ENCODE data around the gene SPRR1B.
"Not testable (repeated sequence)": the region's sequence is repeated elsewhere in the genome, so short reads cannot be mapped to it uniquely, and the experiment has no call there.

The SPRR1B gene

DNA sequence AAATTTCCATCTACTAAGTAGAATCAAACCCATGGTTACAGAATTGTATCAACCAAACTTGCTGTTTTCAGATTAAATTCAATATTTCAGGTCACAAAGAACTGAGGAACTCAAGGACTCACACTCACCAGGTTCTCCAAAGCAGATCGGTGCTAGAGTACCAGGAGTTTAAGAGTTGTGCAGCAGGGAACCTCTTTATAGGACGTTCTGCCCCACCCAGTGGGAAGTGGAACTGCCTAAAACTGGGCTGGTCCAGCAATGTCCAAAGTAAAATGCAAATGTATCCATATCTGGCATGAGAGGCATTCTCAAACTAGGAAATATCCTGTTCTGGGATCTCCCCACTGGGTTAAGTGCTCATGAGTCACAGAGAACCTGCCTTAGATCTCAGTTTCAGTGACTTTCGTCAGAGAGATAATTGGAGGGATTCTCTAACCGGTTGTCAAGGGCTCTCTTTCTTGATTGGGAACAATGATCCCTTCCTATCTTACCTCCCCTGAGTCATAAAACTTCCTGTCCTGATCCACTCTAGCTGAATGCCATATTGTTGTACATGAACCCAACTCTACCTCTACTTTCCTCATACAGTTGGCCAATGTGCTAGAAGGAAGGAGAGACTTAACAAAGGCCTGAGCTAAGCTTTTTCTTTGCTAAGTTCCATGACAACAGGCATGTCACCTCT is 10.1 kb downstream of the SPRR1B start, which contains the start of gene SPRR2D:
Gene SPRR2D, minus strand, starts transcription at position 171 of the 682 bp plus-strand sequence. CDS start 774 bp downstream, outside the sequence.
- DNase-seq (ENCODE audit: low read depth) = no peak

DNA sequence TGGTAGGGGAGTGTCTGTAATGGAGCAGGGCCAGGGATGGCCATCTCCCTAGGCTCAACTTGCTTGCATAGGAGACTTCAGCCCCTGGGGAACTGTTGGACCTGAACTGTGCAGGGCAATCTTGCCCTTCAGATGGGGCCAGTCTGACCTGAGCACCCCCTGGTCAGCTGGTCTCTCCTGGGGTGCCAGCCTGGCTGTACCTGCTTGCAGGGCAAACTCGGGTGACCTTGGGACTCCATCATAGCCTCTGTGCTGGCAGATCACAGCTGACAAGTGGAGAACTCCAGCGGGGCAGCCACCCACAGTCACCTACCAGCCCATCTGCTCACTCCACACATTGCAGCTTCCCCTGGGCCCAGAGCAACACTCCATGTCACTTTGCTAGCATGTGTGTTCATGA is 18.2 kb downstream of the SPRR1B start:
- no peak for DNase-seq (ENCODE audit: low read depth)

DNA sequence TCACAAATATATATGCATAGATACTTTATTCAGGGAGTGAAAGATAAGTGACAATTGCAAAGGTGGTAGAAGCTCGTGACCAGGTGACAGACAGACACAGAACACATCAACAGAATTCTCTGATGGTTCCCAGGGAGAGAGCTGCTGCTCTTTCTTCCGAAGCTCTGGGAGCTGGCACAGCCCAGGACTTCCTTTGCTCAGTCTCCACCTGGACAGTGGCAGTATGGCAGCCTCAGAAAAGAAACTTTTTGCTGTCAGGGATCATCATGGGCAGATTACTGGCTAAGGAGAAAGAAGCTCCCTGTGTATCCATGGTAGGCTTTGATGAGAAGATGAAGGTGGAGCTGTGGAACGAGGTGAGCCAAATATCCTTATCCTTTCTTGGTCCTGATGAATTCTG is 25.1 kb downstream of the SPRR1B start:
- not testable (repeated sequence) for DNase-seq (ENCODE audit: low read depth)

DNA sequence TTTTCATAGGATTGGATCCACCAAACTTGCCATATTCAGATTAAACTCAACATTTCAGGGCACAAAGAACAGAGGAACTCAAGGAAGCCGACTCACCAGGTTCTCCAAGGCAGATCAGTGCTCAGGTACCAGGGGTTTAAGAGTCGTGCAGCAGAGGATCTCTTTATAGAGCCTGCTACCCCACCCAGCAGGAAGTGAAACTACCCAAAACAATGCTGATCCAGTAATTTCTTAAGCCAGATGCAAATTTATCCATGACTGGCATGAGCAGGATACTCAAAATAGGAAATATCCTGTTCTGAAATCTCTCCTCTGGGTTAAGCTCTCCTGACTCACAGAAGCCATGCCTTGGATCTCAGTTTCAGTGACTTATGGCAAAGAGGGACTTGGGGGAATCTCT is 26.4 kb downstream of the SPRR1B start, which contains the start of gene SPRR2A:
Gene SPRR2A, minus strand, starts transcription at position 138 of the 400 bp plus-strand sequence. CDS start 777 bp downstream, outside the sequence.
- DNase-seq (ENCODE audit: low read depth) = no peak

DNA sequence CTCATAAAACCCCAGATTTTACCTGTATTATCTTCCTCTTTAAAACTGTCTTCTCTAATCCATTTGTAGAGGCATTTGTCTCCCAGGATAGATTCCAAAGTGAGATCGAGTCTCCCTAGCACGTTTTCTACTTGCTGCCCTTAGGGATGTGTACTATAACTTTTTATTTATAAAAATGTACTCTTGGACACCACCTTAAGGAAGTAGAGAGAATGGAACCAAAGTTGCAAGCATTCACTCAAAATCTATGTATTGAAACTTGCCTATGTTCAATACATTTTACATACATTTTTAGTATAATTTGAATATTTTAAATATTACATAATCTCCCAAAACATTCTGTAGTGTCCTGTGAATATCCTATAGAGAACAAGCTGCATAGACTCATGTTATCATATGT is 27.2 kb downstream of the SPRR1B start:
- DNase-seq (ENCODE audit: low read depth) = no peak

DNA sequence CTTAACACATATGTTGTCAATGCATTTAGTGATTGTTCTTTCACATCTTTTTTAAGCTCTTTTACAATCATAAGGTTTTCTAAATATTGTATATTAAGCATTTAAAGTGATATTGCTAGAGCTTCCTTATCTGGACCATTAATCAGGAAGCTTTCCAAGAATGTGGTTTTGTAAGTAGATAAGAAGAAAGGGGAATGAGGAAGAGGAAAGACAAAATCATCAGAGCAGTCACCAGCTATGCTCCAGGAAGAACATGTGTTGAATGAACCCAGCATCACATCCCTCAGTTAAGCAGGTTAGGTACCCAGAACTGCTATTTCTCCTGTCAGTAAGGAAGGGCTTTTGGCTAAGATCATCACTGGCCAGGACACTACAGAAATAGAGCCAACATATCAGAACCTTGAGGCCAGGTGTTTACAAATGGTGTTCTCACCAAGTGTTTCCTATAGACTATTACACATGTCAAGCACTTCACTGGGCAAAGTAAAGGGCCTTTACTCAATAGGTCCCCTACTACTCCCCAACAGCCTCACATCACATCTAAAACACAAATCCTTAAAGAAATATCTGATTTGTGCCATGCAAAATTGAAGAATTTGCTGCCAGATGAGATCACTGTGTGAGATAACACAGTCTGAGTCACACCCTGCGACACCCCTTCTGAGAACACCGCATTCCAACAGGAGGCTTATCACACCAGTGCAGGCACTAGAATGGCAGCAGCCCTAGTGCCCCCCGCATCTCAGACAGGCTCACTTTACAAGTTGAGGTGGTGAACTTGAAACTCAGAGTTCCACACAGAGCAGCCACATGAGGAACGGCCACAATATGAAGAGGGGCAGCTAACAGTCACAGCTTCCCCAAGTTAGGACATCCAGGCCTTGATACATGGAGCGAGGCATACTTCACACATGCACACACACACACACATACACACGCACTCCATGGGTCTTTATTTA is 28.1 kb downstream of the SPRR1B start:
- DNase-seq (ENCODE audit: low read depth) = no peak

DNA sequence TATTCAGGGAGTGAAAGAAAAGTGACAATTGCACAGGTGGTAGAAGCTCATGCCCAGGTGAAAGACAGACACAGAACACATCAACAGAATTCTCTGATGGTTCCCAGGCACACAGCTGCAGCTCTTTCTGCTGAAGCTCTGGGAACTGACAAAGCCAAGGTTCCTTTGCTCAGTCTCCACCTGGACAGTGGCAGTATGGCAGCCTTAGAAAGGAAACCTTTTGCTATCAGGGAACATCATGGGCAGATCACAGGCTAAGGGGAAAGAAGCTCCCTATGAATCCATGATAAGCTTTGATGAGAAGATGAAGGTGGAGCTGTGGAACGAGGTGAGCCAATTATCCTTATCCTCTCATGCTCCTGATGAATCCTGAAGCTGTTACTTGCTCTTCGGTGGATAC is 39.2 kb downstream of the SPRR1B start:
- DNase-seq (ENCODE audit: low read depth) = no peak

DNA sequence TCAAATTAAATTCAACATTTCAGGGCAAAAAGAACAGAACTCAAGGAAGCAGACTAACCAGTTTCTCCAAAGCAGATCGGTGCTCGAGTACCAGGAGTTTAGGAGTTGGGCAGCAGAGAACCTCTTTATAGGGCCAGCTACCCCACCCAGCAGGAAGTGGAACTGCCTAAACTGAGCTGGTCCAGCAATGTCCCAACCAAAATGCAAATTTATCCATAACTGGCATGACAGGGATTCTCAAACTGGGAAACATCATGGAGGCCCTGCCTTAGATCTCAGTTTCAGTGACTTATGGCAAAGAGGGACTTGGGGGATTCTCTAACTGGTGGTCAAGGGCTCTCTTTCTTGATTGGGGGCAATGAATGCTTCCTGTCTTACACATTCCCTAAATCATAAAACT is 40.5 kb downstream of the SPRR1B start, which contains the start of gene SPRR2B:
Gene SPRR2B, minus strand, starts transcription at position 101 of the 400 bp plus-strand sequence. CDS start 772 bp downstream, outside the sequence.
- DNase-seq (ENCODE audit: low read depth) = no peak

DNA sequence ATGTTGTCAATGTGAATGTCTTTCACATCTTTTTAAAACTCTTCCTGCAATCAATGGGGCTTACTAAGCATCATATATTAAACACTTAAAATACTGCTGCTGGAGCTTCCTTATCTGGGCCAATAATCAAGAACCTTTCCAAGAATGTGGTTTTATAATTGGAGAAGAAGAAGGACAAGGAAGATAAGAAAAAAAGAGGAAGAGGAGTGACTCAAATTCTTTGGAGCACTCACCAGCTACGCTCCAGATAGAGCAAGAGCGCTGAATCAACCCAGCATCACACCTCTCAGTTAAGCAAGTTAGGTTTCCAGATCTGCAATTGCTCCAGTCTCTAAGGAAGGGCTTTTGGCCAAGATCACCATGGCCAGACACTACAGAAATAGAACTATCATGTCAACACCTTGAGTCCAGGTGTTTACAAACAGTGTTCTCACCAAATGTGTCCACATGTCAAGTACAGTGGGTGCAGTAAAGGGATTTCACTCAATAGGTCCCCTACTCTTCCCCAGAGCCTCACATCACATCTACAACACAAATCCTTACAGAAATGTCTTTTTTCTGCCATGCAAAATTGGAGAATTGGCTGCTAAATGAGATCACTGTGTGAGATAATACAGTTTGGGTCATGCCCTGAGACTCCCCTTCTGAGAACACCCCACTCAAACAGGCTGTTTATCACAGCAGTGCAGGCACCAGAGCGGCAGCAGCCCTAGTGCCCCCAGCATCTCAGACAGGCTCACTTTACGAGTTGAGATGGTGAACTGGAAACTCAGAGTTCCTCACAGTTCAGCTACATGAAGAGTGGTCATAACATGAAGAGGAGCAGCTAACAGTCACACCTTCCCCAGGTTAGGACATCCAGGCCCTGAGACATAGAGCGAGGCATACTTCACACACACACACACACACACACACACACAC is 42.1 kb downstream of the SPRR1B start:
- DNase-seq (ENCODE audit: low read depth) = no peak

DNA sequence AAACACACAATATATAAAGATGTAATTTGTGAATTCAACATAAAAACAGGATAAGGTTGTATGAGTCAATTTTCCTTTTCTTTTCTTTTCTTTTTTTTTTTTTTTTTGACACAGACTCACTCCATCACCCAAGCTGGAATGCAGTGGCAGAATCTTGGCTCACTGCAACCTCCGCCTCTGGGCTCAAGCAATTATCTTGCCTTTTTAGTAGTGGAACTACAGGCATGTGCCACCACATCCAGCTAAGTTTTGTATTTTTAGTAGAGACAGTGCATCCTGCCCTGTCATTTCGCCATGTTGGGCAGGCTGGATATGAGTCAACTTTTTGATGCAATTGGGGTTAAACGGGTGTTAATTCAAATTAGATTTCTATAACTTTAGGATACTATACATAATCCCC is 50.7 kb downstream of the SPRR1B start:
- no peak for DNase-seq (ENCODE audit: low read depth)

Data from stimulated activated CD8-positive, alpha-beta memory T cell treated with anti-CD3 and anti-CD28 coated beads, Interleukin-12 subunit alpha, Interleukin-12 subunit beta, amount 100 ng/mL, for 4 hours (primary cell).